GM08714 (cell line): Measurements from ENCODE around the gene SVEP1.

Experiments
- H3K4me3 ChIP-seq: fragments of 200-500 bp; sonication (Bioruptor generic); 2 replicates; pipeline ENCODE4 v1.5.1; 2014; ENCODE audit warnings: mild to moderate bottlenecking, low read length, inconsistent platforms
- ZNF274 ChIP-seq: IDR thresholded peaks from 2 replicates; pipeline ENCODE4 v1.6.1; 2012; ENCODE audit warnings: mild to moderate bottlenecking, low read depth, low read length

The SVEP1 gene

DNA sequence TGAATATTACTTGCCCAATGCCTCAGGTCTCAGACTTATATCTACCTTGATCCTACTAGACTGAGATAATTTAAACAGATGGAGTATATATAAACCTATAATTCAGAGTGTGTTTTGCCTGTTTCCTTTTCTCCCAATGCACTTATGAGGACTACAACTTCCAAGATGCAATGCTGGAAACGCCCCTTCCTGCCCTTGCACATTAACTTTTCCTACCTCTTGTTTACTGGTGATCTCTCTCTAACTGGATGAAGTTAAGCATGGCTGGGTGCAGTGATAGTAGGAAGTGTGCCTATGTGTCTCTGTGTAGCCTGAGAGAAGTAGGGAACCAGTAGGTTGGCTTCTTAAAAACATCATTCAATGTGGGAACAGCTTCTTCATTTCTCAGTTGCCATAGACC lies 115.2 kb downstream of the SVEP1 start:
- no peak overlapping the region for H3K4me3 ChIP-seq
- TF ChIP-seq ZNF274: no peak

DNA sequence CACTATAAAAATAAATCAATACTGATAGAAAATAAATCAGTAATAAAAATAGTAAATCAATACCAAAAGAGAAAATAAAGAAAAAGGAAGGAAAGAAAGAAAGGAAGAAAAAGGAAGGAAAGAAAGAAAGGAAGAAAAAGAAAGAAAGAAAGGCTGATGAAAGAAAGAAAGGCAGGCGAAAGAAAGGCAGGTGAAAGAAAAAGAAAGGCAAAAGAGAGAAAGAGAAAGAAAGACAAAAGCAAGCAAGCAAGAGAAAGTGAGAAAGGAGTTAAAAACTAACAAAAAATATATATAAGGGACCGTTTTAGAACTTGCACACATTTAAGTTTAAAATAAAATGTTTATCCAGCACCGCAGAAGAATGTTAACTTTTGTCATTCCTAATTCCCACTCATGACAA lies 116.0 kb downstream of the SVEP1 start:
- no peak overlapping the region for H3K4me3 ChIP-seq
- TF ChIP-seq ZNF274: no peak

DNA sequence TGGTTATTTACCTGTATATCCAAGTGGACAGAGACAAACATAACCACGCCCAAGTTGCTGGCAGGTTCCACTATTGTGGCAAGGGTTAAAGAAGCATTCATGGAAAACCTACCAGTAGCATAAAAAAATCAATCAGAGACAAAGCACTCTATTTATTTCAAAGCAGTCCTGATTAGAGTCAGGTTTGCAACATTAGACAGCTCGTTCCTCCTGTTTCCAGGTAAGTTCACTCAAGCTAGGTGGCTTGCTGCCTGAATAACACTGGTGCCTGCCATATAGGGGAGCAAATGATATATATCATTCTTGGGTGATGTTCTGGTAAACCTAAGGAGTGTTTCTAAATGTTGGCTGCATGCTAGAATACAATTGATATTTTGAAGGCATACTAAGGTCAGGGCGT lies 122.3 kb downstream of the SVEP1 start:
- no peak for TF ChIP-seq ZNF274
- H3K4me3 ChIP-seq: no peak overlapping the region

DNA sequence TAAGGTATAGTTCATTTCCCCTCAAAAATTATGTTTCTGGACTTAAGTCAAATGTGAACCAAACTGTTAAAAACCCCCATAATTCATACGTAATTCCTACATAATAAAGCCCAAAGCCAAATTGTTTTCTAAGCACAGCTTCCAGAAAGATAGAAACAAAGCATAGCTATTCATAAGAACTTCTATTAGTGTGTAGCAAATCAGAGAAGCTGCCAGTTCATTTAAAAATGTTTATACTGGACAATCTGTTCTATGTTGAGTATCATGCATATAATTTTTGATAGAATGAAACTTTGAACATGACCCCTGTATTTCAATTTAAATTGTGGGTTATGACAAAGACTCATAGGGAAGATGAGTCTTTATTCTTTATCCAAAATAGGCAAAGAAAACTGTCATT lies 122.9 kb downstream of the SVEP1 start:
- H3K4me3 ChIP-seq: no peak overlapping the region
- no peak for TF ChIP-seq ZNF274

DNA sequence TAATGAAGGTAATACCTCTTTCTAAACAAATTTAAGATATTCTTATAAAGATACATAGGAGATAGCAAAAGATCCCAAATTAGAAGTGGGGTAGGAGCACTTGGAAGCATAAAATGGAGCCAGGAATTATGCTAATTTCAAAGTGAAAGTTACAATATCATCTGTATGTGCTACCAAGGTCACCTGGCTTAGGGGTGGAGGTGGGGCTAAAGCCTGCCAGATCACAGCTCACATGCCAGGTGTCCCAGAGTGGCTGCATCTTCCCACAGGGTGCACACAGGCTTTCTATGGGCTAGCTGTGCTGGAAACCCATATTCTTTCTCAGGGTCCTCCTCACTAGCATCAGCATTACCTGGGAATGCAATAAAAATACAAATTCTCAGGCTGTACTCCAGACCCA lies 123.7 kb downstream of the SVEP1 start:
- H3K4me3 ChIP-seq: no peak overlapping the region
- TF ChIP-seq ZNF274: no peak

DNA sequence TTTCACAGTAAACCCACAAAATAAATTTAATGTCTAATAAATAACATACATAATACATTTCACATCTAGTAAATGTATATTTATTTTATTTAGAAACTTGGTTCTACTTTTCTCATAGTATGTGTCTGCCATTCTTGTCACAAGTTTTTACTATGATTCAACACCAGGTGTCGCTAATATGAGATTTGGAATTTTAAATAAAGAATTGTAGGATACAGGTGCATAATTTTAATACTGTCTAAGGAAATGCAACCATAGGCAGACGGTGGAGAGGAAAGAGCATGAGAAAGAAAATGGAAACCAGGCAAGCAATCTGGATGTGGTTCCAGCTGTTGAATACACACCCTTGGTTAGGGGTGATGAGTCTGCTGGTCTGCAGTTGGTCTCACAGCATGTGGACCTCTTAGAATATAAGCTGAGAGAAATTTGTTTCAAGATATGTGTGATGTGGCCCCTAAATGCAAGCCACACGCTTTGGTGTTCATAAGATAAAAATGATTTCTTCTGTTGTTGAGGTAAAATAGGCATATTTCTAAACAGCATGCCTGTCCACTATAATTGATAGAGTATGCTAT lies 127.2 kb downstream of the SVEP1 start:
- no peak for TF ChIP-seq ZNF274
- H3K4me3 ChIP-seq: no peak overlapping the region

DNA sequence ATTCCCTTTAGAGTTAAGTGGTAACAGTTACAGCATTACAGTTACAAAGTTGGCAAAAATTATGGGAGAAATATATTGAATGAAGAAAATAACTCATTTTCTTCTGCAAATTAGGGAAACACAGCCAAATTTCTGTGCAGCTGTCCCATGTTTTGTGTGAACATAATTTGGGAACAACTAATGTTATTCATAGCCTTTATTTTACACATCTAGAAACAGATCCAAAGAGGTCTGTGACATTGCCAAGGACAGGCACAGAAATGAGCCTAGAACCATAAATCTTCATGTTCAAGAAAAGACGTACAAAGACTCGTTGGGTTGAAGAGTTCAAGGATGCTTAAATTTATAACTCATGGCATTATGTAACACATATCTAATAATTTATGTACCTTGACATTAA lies 127.8 kb downstream of the SVEP1 start:
- no peak overlapping the region for H3K4me3 ChIP-seq
- TF ChIP-seq ZNF274: no peak

DNA sequence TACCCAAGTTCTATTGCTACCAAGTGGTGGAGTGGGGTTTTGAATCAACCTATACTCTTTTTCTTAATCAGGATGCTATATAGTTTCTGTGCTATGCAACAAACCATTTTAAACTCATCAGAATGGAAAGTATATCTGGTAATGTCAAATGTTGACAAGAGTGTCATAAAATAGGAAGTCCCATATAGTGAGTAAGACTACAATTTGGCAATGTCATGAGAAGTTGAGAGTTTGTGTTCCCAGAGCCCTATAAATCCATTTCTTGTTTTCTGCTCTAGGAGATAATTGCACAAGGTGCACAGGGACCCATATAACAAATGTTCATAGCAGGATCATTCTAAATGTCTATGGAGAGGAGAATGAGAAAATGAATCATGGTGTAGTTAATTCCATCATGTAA lies 132.1 kb downstream of the SVEP1 start:
- no peak for TF ChIP-seq ZNF274
- H3K4me3 ChIP-seq: no peak overlapping the region

DNA sequence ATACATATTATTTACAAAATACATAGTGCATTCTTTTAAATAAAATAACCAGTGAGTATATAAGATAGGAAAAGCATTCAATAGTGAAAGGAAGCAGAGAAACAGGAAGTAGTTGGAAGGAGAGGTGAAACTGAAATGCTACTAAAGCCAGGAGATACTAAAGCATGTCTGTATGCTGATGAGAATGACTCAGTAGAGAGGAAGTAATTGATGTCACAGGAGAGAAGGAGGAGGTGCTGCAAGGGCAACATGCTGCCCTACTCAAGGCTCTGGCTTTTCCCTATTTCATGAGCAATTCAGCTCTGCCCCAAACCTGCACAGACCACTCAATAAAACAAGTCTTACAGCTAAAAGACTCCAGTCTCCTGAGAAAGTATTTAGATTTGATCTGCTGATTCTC lies 133.4 kb downstream of the SVEP1 start:
- no peak for TF ChIP-seq ZNF274

DNA sequence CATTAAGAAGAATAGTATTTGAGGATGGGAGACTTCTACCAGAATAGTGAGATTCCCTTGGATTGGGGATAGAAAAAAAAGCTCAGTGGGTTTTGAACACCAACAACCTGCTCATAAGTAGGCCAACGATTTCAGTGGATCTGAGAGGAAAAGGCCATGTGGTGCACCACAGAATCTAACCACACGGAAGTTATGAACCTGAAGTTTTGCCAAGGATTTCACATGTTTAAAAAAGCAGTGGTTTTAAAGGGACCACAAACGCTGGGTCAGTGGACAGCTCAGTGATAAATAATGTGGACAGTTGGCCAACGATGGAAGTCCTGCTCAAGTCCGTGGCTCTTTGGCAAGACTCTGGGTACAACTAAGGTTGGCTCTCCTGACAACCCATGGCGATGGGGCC lies 134.6 kb downstream of the SVEP1 start:
- no peak for TF ChIP-seq ZNF274

More for the DNA sequence above, 133.4 kb downstream of the SVEP1 start:
- no peak overlapping the region for H3K4me3 ChIP-seq

DNA sequence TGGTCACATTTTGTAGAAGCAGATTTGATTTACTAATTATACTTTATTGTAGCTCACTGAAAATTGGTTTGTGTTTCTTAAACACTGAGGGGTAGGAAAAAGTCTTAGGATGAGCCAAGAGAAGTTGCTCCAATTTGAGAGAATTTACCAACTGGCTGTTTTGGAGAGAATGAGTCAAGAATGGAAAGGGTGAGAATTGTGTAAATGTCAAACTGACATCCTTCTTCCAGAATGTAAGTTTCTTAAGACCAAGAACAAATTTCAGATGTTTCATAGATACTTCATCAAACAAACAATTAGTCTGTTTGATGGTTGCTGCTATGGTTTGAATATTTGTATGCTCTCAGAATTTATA lies 135.7 kb downstream of the SVEP1 start:
- no peak overlapping the region for H3K4me3 ChIP-seq

More for the DNA sequence above, 134.6 kb downstream of the SVEP1 start:
- H3K4me3 ChIP-seq: no peak overlapping the region

DNA sequence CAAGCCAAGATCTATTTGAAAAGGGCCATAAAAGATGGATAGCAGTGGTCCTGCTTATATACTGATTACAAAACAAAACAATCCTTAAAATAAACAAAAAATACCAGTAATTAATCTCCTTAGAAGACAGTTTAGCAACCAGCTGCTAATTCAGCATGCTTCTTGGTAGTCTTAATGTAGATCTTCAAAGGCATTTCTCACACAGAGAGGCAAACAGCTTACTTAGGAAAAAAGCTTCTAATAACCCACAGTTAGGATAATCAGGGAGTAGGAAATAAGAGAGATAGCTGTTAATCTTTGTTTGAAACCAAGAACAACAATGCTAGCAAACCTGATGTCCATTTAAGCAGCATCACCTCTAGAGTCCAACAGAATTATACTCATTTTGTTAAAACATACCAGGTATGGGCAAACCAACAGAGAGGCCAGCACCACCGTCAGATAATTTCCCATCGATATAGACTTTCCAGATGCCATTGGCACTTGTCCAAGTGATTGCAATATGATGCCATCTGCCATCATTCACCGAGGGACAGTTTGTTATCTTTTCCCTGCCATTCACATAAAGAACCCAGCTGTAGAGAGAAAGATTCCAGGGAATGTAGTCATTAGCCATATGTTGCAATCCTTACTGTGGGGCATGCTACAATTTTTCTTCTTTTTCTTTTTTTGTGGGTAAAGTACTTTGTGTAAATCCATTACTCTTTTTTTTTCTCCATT lies 136.2 kb downstream of the SVEP1 start:
- H3K4me3 ChIP-seq: no peak overlapping the region
- TF ChIP-seq ZNF274: no peak

More for the DNA sequence above, 135.7 kb downstream of the SVEP1 start:
- no peak for TF ChIP-seq ZNF274

DNA sequence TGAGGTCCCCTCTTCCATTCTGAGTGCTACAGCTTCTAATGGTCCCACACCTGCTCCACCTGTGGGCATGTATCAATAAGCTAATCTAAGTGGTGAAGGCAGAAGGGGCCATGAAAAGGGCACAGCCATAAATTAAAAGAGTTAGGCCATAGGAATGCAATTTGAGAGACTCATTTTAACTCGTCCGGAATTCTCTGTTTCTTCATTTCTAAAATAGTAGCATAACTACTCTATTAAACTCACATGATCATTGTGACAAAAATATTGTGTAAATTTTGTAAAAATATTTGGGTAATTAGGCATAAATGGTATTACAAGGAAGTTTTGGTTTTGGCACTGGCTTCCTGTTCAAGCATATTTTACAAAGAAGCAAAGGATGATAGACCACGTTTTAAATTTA lies 138.7 kb downstream of the SVEP1 start:
- no peak for TF ChIP-seq ZNF274
- H3K4me3 ChIP-seq: no peak overlapping the region

DNA sequence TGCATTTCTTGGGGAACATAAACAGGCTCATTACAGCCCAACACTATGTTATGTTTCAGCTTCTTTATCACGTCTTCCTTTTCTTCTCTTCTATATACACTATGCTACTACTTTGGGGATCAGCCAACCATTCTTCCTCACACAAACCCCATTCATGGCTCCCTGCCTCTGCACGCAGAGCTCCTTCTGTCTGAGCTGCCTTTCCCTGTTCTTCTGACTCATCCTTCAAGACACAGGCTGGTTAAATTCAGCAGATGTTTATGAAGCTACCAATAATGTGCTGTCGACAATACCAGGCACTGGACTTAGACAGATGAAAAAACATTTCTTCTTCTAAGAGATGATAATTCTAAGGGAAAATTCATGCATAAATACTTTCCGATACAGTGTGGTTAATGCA lies 139.4 kb downstream of the SVEP1 start:
- no peak overlapping the region for H3K4me3 ChIP-seq
- TF ChIP-seq ZNF274: no peak

DNA sequence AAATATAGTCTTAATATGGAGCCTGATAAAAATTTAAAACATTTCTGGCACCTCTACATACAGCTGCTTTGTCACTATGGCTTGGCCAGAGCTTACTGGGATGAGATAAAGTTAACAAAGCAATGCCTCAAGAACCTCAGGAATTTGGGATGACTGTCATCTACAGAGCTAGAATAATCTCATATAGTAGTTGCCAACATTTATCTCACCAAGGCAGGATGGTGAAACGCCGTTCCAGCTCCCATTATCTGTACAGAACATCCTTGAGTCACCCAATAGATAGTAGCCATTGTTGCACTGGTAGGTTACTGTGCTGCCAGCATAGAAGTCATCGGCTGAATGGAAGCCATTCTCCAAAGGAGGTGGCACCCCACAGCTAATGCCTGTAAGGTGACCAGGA lies 147.3 kb downstream of the SVEP1 start:
- no peak overlapping the region for H3K4me3 ChIP-seq
- no peak for TF ChIP-seq ZNF274

DNA sequence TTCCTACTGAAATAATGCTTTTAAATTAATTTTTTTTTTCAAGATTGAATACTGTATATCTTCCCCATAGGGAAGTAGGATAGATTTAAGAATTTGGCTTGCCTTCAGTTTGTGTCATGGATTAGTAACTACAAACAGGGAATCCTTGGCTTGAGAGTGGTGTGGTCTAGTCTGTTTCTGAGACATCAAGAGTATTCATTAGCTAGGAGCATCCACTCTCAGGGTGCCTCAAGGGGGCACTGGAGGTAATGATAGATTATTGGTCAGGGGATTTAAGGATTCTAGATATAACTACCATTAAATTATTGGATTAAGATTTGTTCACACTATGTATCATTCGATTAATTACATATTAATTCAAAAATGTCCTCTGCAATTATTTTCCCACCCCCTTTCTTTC lies 150.1 kb downstream of the SVEP1 start:
- no peak overlapping the region for H3K4me3 ChIP-seq
- TF ChIP-seq ZNF274: no peak
